GM12878 (cell line): Measurements from ENCODE around the gene FAM234B. TPM values are rescaled to one million over a fixed set of nuclear protein-coding genes. Genes with fewer than 3 reads are reported as not detected.

Source experiments
- ATAC-seq: fragments of 200-7000 bp; cut with Tn5 transposase; 3 replicates; pipeline ENCODE4 v1.9.1; 2020; ENCODE audit warnings: mild to moderate bottlenecking, moderate library complexity
- BruUV-seq: library from RNA; stranded (reverse); fragments of 400-500 nt; replicated peaks from 2 replicates; lab custom pipeline; 2021; lab: Mats Ljungman, UMichigan
- CTCF ChIA-PET: fragments of 300-600 bp; sonication (Branson Sonifier 250); formaldehyde crosslinking; extraction: SDS; loops from one replicate; lab custom pipeline; 2021; ENCODE audit warnings: inconsistent platforms; lab: Yijun Ruan, JAX
- POLR2A ChIA-PET: fragments of 350-600 bp; formaldehyde crosslinking; extraction: SDS; loops from one replicate; lab custom pipeline; 2021; ENCODE audit warnings: inconsistent platforms; lab: Charles Lee
- RAD21 ChIA-PET: fragments of 300-600 bp; sonication (Branson Sonifier 250); formaldehyde crosslinking; loops from one replicate; lab custom pipeline; 2023; ENCODE audit warnings: antibody characterized with exemption; ENCODE audit not compliant: unreplicated experiment; lab: Charles Lee
- SMC1A ChIA-PET: fragments of 300-600 bp; sonication (Branson Sonifier 250); formaldehyde crosslinking; loops from one replicate; lab custom pipeline; 2023; ENCODE audit not compliant: unreplicated experiment, uncharacterized antibody; lab: Charles Lee
- DNase-seq: peaks from one replicate; pipeline ENCODE4 v3.0.0-alpha.2; 2011; ENCODE audit warnings: low read depth, low spot score
- FAIRE-seq: peaks from 3 replicates; lab custom pipeline; 2011; peaks lifted over from hg19 to GRCh38; lab: Jason Lieb, UNC
- H2AFZ ChIP-seq: 2 replicates; pipeline ENCODE4 v1.6.0; 2011; ENCODE audit warnings: low read depth, low read length, control low read depth; ENCODE audit not compliant: control insufficient read depth
- H3K27ac ChIP-seq: 2 replicates; pipeline ENCODE4 v1.5.1; 2011; ENCODE audit warnings: control low read depth; ENCODE audit not compliant: control insufficient read depth, insufficient read depth
- H3K27me3 ChIP-seq, 2 experiments: replicated peaks in 1 of 2; 2 replicates each; pipeline versions ENCODE4 v1.6.0 to v1.6.1; 2011; ENCODE audit warnings: low read length in 1 of 2; ENCODE audit not compliant: control insufficient read depth in 2 of 2, insufficient read depth in 2 of 2
- H3K36me3 ChIP-seq, 2 experiments: 2 replicates each; pipeline ENCODE4 v1.5.1; 2011; ENCODE audit warnings: low read length in 1 of 2; ENCODE audit not compliant: control insufficient read depth in 2 of 2, insufficient read depth in 2 of 2
- H3K4me1 ChIP-seq: 2 replicates; pipeline ENCODE4 v1.6.1; 2011; ENCODE audit warnings: mild to moderate bottlenecking, low read length, moderate library complexity, mixed read lengths; ENCODE audit not compliant: control insufficient read depth, insufficient read depth
- H3K4me2 ChIP-seq: 2 replicates; pipeline ENCODE4 v1.6.0; 2011; ENCODE audit warnings: control low read depth; ENCODE audit not compliant: control insufficient read depth, insufficient read depth
- H3K4me3 ChIP-seq: fragments of 200-600 bp; sonication (generic); 2 replicates; pipeline ENCODE4 v1.5.1; 2016
- H3K79me2 ChIP-seq: 2 replicates; pipeline ENCODE4 v1.6.0; 2011; ENCODE audit warnings: low read length; ENCODE audit not compliant: control insufficient read depth, insufficient read depth
- H3K9ac ChIP-seq: 2 replicates; pipeline ENCODE4 v1.8.0; 2011; ENCODE audit warnings: low read length, control low read depth, mixed read lengths; ENCODE audit not compliant: control insufficient read depth, insufficient read depth
- H3K9me3 ChIP-seq: replicated peaks from 3 replicates; pipeline ENCODE4 v1.5.1; 2011; ENCODE audit warnings: mild to moderate bottlenecking, low read length; ENCODE audit not compliant: control insufficient read depth, insufficient read depth
- H4K20me1 ChIP-seq: 2 replicates; pipeline ENCODE4 v1.6.0; 2011; ENCODE audit not compliant: control insufficient read depth, insufficient read depth
- FOXM1 ChIP-seq: IDR thresholded peaks from 2 replicates; pipeline ENCODE4 v1.6.1; 2012; ENCODE audit warnings: low read depth, mild to moderate bottlenecking, inconsistent platforms, low read length, moderate library complexity
- MEF2B ChIP-seq: fragments of 450-650 bp; IDR thresholded peaks from 2 replicates; pipeline ENCODE4 v1.6.1; 2018; ENCODE audit warnings: mild to moderate bottlenecking, moderate library complexity; ENCODE audit not compliant: partially characterized antibody, poor library complexity, severe bottlenecking
- NBN ChIP-seq: fragments of 450-650 bp; IDR thresholded peaks from 2 replicates; pipeline ENCODE4 v1.6.1; 2016
- NFYB ChIP-seq: IDR thresholded peaks from 2 replicates; pipeline ENCODE4 v1.6.1; 2011; ENCODE audit warnings: low read depth, mild to moderate bottlenecking, low read length, improper control_type of control experiment, moderate library complexity; ENCODE audit not compliant: insufficient read depth
- SUPT20H ChIP-seq: IDR thresholded peaks from 2 replicates; pipeline ENCODE4 v1.6.1; 2011; ENCODE audit warnings: low read depth, mild to moderate bottlenecking, low read length, moderate library complexity, borderline replicate concordance; ENCODE audit not compliant: control insufficient read depth
- WGBS: methylation state at CpG from one replicate; pipeline ENCODE4 v1.1.6; 2016; ENCODE audit warnings: low lambda C conversion rate; ENCODE audit not compliant: insufficient replicate concordance, insufficient coverage; ENCODE audit errors: missing lambda C conversion rate; 5-methylcytosine and 5-hydroxymethylcytosine counted together
- in situ Hi-C: fragments of 300-500 bp; cut with MboI; formaldehyde crosslinking; loops from 9 replicates; pipeline ENCODE4 v1.14.3; 2018; ENCODE audit warnings: mixed read lengths
- intact Hi-C: fragments of 100-400 bp; cut with micrococcal nuclease; formaldehyde crosslinking; loops from one replicate; pipeline ENCODE4 v1.14.2; 2022; ENCODE audit not compliant: unreplicated experiment
- polyA plus RNA-seq, 11 experiments: library from polyadenylated mRNA; depleted of rRNA in 4 of 11; unstranded in 6 of 11; stranded (reverse) in 5 of 11; fragments of >200 nt; fragmentation: Nextera tagmentation in 4 of 11; fragmentation: Illumina TruSeq in 1 of 11; extraction: Ambion mirVana in 4 of 11; extraction: Trizol in 1 of 11; gene quantifications; 1 replicate in 1 of 11; 2 replicates in 10 of 11; pipeline versions ENCODE4 v1.2.1 to v1.2.3, GENCODE V29; 2011 to 2016; ENCODE audit warnings: inconsistent platforms in 2 of 11, missing spikeins in 2 of 11, low read depth in 1 of 11
- total RNA-seq, 4 experiments: library from RNA; depleted of rRNA in 3 of 4; stranded (reverse); fragments of >200 nt in 3 of 4; fragmentation: Illumina TruSeq in 1 of 4; extraction: Trizol in 1 of 4; gene quantifications; 2 replicates each; pipeline versions ENCODE4 v1.2.1 to v1.2.3, GENCODE V29; 2013 to 2021
- TF ChIP-seq, protein P1 (sequence below): fragments of 450-650 bp; IDR thresholded peaks from 2 replicates; pipeline ENCODE4 v1.6.1; 2016; ENCODE audit warnings: mild to moderate bottlenecking
- TF ChIP-seq, protein P2 (sequence below): IDR thresholded peaks from 2 replicates; pipeline ENCODE4 v1.6.1; 2012; ENCODE audit warnings: mild to moderate bottlenecking, low read depth, low read length
- TF ChIP-seq, protein P3 (sequence below): fragments of 450-650 bp; conservative IDR thresholded peaks from 2 replicates; pipeline ENCODE4 v1.6.1; 2017; ENCODE audit warnings: mild to moderate bottlenecking, moderate library complexity
- TF ChIP-seq, protein P4 (sequence below): fragments of 450-650 bp; IDR thresholded peaks from 2 replicates; pipeline ENCODE4 v1.6.1; 2017; ENCODE audit warnings: low read depth, mild to moderate bottlenecking, moderate library complexity
- TF ChIP-seq, protein P5 (sequence below): fragments of 450-650 bp; formaldehyde crosslinking; IDR thresholded peaks from 2 replicates; pipeline ENCODE4 v1.5.0; 2022; ENCODE audit warnings: mild to moderate bottlenecking, missing genetic modification characterization

The FAM234B gene
- total and polyA plus RNA-seq, 10 of the 15 experiments (the other 5 are each of a cell fraction or from before 2014, with no cell fraction given) = 0.09 to 2.8 (median 0.18) TPM

DNA sequence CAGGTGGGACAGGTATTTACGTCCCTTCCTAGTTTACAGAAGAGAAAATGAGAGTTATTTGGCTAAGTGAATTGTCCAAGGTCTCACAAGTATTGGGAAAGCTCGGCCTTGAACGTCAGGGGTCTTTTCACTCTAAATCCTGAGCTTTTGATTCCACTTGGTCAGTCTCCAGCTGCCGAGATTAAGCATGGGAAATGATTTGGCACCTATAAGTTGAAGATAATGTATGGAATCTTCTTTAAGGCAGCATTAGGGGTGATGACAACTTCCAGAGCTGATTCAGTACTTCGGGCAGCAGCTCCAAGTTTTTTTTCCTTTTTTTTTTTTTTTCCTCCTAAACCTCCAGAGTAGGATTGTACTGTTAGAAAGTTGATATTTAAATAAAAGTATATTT, 722 bp downstream of the FAM234B start:
- Histone ChIP-seq H3K79me2 (no peaks in the 10 kb centered on the region), H3K36me3 (no peaks in the 10 kb centered on the region), H3K4me2 (peak overlapping the region; percentile 92), H3K27me3 (peaks cover 0 to 8% of the 10 kb centered on the region in 2 experiments; a peak in 2 of 4 replicates), H3K4me1 (no peaks in the 10 kb centered on the region), H2AFZ (peak overlapping the region; percentile 98), H4K20me1 (no peaks in the 10 kb centered on the region), H3K4me3 (peak overlapping the region; percentile 95), H3K9me3 (no peaks in the 10 kb centered on the region), H3K9ac (peak overlapping the region; percentile 50; the same call in 1 of the 2 replicates), H3K27ac (no peak overlapping the region)
- RAD21 ChIA-PET = interaction anchor here (0.6 kb wide), 1 partner anchor 25 kb away, joined by 3 read pairs; no protein-coding TSS in a partner anchor
- CTCF ChIA-PET = interaction anchor here (0.6 to 1.7 kb wide), 3 partner anchors 10 to 1155 kb away, joined by 3 to 5 read pairs (median 5); no protein-coding TSS in a partner anchor
- SMC1A ChIA-PET = interaction anchor here (0.7 to 0.9 kb wide), 3 partner anchors 19 to 188 kb away, joined by 3 read pairs; no protein-coding TSS in a partner anchor
- in situ Hi-C loops = no loop called here
- POLR2A ChIA-PET = no interaction called here
- DNase-seq = no peak
- ATAC-seq = no peak
- no TSS peak for BruUV-seq
- no peak for FAIRE-seq
- intact Hi-C loops = no loop called here
- 38% methylated on average over 5 of the region's 5 CpGs for WGBS
- TF ChIP-seq, protein P1, sequence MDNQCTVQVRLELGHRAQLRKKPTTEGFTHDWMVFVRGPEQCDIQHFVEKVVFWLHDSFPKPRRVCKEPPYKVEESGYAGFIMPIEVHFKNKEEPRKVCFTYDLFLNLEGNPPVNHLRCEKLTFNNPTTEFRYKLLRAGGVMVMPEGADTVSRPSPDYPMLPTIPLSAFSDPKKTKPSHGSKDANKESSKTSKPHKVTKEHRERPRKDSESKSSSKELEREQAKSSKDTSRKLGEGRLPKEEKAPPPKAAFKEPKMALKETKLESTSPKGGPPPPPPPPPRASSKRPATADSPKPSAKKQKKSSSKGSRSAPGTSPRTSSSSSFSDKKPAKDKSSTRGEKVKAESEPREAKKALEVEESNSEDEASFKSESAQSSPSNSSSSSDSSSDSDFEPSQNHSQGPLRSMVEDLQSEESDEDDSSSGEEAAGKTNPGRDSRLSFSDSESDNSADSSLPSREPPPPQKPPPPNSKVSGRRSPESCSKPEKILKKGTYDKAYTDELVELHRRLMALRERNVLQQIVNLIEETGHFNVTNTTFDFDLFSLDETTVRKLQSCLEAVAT = no peak
- TF ChIP-seq FOXM1 = no peak
- TF ChIP-seq, protein P2, sequence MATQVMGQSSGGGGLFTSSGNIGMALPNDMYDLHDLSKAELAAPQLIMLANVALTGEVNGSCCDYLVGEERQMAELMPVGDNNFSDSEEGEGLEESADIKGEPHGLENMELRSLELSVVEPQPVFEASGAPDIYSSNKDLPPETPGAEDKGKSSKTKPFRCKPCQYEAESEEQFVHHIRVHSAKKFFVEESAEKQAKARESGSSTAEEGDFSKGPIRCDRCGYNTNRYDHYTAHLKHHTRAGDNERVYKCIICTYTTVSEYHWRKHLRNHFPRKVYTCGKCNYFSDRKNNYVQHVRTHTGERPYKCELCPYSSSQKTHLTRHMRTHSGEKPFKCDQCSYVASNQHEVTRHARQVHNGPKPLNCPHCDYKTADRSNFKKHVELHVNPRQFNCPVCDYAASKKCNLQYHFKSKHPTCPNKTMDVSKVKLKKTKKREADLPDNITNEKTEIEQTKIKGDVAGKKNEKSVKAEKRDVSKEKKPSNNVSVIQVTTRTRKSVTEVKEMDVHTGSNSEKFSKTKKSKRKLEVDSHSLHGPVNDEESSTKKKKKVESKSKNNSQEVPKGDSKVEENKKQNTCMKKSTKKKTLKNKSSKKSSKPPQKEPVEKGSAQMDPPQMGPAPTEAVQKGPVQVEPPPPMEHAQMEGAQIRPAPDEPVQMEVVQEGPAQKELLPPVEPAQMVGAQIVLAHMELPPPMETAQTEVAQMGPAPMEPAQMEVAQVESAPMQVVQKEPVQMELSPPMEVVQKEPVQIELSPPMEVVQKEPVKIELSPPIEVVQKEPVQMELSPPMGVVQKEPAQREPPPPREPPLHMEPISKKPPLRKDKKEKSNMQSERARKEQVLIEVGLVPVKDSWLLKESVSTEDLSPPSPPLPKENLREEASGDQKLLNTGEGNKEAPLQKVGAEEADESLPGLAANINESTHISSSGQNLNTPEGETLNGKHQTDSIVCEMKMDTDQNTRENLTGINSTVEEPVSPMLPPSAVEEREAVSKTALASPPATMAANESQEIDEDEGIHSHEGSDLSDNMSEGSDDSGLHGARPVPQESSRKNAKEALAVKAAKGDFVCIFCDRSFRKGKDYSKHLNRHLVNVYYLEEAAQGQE = no peak
- TF ChIP-seq, protein P3, sequence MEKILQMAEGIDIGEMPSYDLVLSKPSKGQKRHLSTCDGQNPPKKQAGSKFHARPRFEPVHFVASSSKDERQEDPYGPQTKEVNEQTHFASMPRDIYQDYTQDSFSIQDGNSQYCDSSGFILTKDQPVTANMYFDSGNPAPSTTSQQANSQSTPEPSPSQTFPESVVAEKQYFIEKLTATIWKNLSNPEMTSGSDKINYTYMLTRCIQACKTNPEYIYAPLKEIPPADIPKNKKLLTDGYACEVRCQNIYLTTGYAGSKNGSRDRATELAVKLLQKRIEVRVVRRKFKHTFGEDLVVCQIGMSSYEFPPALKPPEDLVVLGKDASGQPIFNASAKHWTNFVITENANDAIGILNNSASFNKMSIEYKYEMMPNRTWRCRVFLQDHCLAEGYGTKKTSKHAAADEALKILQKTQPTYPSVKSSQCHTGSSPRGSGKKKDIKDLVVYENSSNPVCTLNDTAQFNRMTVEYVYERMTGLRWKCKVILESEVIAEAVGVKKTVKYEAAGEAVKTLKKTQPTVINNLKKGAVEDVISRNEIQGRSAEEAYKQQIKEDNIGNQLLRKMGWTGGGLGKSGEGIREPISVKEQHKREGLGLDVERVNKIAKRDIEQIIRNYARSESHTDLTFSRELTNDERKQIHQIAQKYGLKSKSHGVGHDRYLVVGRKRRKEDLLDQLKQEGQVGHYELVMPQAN = no peak
- TF ChIP-seq, protein P4, sequence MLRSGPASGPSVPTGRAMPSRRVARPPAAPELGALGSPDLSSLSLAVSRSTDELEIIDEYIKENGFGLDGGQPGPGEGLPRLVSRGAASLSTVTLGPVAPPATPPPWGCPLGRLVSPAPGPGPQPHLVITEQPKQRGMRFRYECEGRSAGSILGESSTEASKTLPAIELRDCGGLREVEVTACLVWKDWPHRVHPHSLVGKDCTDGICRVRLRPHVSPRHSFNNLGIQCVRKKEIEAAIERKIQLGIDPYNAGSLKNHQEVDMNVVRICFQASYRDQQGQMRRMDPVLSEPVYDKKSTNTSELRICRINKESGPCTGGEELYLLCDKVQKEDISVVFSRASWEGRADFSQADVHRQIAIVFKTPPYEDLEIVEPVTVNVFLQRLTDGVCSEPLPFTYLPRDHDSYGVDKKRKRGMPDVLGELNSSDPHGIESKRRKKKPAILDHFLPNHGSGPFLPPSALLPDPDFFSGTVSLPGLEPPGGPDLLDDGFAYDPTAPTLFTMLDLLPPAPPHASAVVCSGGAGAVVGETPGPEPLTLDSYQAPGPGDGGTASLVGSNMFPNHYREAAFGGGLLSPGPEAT = no peak
- no peak for TF ChIP-seq SUPT20H
- TF ChIP-seq MEF2B = no peak
- no peak for TF ChIP-seq NBN
- TF ChIP-seq NFYB = no peak
- TF ChIP-seq, protein P5, sequence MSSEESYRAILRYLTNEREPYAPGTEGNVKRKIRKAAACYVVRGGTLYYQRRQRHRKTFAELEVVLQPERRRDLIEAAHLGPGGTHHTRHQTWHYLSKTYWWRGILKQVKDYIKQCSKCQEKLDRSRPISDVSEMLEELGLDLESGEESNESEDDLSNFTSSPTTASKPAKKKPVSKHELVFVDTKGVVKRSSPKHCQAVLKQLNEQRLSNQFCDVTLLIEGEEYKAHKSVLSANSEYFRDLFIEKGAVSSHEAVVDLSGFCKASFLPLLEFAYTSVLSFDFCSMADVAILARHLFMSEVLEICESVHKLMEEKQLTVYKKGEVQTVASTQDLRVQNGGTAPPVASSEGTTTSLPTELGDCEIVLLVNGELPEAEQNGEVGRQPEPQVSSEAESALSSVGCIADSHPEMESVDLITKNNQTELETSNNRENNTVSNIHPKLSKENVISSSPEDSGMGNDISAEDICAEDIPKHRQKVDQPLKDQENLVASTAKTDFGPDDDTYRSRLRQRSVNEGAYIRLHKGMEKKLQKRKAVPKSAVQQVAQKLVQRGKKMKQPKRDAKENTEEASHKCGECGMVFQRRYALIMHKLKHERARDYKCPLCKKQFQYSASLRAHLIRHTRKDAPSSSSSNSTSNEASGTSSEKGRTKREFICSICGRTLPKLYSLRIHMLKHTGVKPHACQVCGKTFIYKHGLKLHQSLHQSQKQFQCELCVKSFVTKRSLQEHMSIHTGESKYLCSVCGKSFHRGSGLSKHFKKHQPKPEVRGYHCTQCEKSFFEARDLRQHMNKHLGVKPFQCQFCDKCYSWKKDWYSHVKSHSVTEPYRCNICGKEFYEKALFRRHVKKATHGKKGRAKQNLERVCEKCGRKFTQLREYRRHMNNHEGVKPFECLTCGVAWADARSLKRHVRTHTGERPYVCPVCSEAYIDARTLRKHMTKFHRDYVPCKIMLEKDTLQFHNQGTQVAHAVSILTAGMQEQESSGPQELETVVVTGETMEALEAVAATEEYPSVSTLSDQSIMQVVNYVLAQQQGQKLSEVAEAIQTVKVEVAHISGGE (CRISPR knock-in tag) = no peak
